ENCODE measurements around the gene ATP10B.

ATP10B gene

GRCh38 chr5:160692271-160692670, 159.7 kb downstream of the ATP10B start:
- Histone ChIP-seq H3K4me3 (ENCODE audit: low read depth, low read length) (no peak overlapping the region), H3K9me3 (ENCODE audit: control insufficient read depth, insufficient read depth, low read depth, low read length) (no peaks in the 10 kb centered on the region), H3K4me1 (ENCODE audit: control insufficient read depth, insufficient read depth, low read length) (no peaks in the 10 kb centered on the region), H3K27ac (ENCODE audit: extremely low read depth, low read depth, low read length) (no peak overlapping the region), H3K36me3 (ENCODE audit: control insufficient read depth in 2 of 2, insufficient read depth in 1 of 2, low read length in 2 of 2) (no peaks in the 10 kb centered on the region)
- ChIA-PET CTCF (no interaction called here), POLR2A (no interaction called here)
- no peak for TF ChIP-seq FEZF1 (tag by site-specific recombination; IDR thresholded peaks at IDR 0.05)
- no peak for TF ChIP-seq ZNF629 (tag by site-specific recombination; IDR thresholded peaks at IDR 0.05)
- TF ChIP-seq KLF8 (tag by site-specific recombination; IDR thresholded peaks at IDR 0.05): no peak
- TF ChIP-seq ZNF202 (tag by site-specific recombination; IDR thresholded peaks at IDR 0.05; ENCODE audit: borderline replicate concordance): no peak
- no peak for TF ChIP-seq ZBTB1 (tag by site-specific recombination; IDR thresholded peaks at IDR 0.05)
- no peak for TF ChIP-seq ZNF350 (tag by site-specific recombination; IDR thresholded peaks at IDR 0.05)
- TF ChIP-seq ZNF114 (tag by site-specific recombination; IDR thresholded peaks at IDR 0.05): no peak
- no peak for TF ChIP-seq ZEB2 (tag by site-specific recombination; IDR thresholded peaks at IDR 0.05)
- no peak for TF ChIP-seq MEIS1 (CRISPR knock-in tag; IDR thresholded peaks at IDR 0.05; ENCODE audit: borderline replicate concordance)
- no peak for TF ChIP-seq ZNF791 (tag by site-specific recombination; IDR thresholded peaks at IDR 0.05)
- no peak for TF ChIP-seq YY1 (tag by site-specific recombination; IDR thresholded peaks at IDR 0.05)

DNA sequence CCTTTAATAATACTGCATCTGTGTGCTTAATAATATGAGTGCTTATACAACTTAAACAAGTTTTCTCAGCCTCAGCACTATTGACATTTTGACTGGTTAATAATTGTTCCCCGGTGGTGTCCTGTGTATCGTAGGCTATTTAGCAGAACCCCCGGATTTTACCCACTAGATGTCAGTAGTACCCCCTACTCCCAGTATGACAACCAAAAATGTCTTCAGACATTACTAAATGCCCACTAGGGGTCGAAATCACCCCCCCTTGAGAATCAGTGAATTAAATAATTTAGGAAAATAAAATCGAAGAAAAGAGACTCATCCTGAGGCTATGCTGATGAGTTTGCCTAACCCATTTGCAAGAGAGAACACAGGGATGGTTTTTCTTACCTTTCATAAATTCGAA, 166.3 kb downstream of the ATP10B start:
- Histone ChIP-seq H3K27ac (ENCODE audit: extremely low read depth, low read depth, low read length) (no peak overlapping the region), H3K4me3 (ENCODE audit: low read depth, low read length) (no peak overlapping the region), H3K4me1 (ENCODE audit: control insufficient read depth, insufficient read depth, low read length) (no peaks in the 10 kb centered on the region), H3K36me3 (ENCODE audit: control insufficient read depth in 2 of 2, insufficient read depth in 1 of 2, low read length in 2 of 2) (no peaks in the 10 kb centered on the region), H3K9me3 (ENCODE audit: control insufficient read depth, insufficient read depth, low read depth, low read length) (no peaks in the 10 kb centered on the region)
- ChIA-PET POLR2A (no interaction called here), CTCF (interaction anchor here (0.6 kb wide), 2 partner anchors 14 to 744 kb away, joined by 3 read pairs; no protein-coding TSS in a partner anchor)
- TF ChIP-seq ZNF341 (tag by site-specific recombination; IDR thresholded peaks at IDR 0.05; ENCODE audit: low read depth) (no peak), ZNF654 (tag by site-specific recombination; IDR thresholded peaks at IDR 0.05; ENCODE audit: low read depth) (peak; percentile 9; the same call in 1 of the 2 replicates)

GRCh38 chr5:160685219-160685618, 166.8 kb downstream of the ATP10B start:
- Histone ChIP-seq H3K4me3 (ENCODE audit: low read depth, low read length) (no peak overlapping the region), H3K4me1 (ENCODE audit: control insufficient read depth, insufficient read depth, low read length) (no peaks in the 10 kb centered on the region), H3K36me3 (ENCODE audit: control insufficient read depth in 2 of 2, insufficient read depth in 1 of 2, low read length in 2 of 2) (no peaks in the 10 kb centered on the region), H3K9me3 (ENCODE audit: control insufficient read depth, insufficient read depth, low read depth, low read length) (no peaks in the 10 kb centered on the region), H3K27ac (ENCODE audit: extremely low read depth, low read depth, low read length) (no peak overlapping the region)
- CTCF ChIA-PET: interaction anchor here (0.6 kb wide), 2 partner anchors 14 to 745 kb away, joined by 3 read pairs; no protein-coding TSS in a partner anchor
- POLR2A ChIA-PET: no interaction called here
- TF ChIP-seq ZNF48 (tag by site-specific recombination; IDR thresholded peaks at IDR 0.05) (no peak), WT1 (tag by site-specific recombination; IDR thresholded peaks at IDR 0.05) (no peak), ZNF19 (tag by site-specific recombination; IDR thresholded peaks at IDR 0.05; ENCODE audit: low read depth) (no peak), KLF16 (tag by site-specific recombination; IDR thresholded peaks at IDR 0.05) (no peak), ZSCAN18 (tag by site-specific recombination; IDR thresholded peaks at IDR 0.05) (no peak), SETDB1 (IDR thresholded peaks at IDR 0.05; ENCODE audit: insufficient read length, low read length) (no peak), ZBTB48 (tag by site-specific recombination; IDR thresholded peaks at IDR 0.05) (no peak), ZNF292 (tag by site-specific recombination; IDR thresholded peaks at IDR 0.05; ENCODE audit: borderline replicate concordance, low read depth) (no peak), ZNF248 (tag by site-specific recombination; IDR thresholded peaks at IDR 0.05) (no peak), ZNF701 (tag by site-specific recombination; IDR thresholded peaks at IDR 0.05) (no peak), SCRT1 (tag by site-specific recombination; IDR thresholded peaks at IDR 0.05; ENCODE audit: borderline replicate concordance) (peak; percentile 72; the same call in 1 of the 2 replicates), ZNF571 (tag by site-specific recombination; IDR thresholded peaks at IDR 0.05) (no peak), REPIN1 (tag by site-specific recombination; IDR thresholded peaks at IDR 0.05; ENCODE audit: low read depth) (no peak), SCRT2 (tag by site-specific recombination; IDR thresholded peaks at IDR 0.05) (peak; percentile 52), ZNF354C (tag by site-specific recombination; IDR thresholded peaks at IDR 0.05; ENCODE audit: borderline replicate concordance, low read depth) (no peak), ZFP3 (tag by site-specific recombination; IDR thresholded peaks at IDR 0.05; ENCODE audit: low read depth) (no peak), ZNF692 (tag by site-specific recombination; IDR thresholded peaks at IDR 0.05) (no peak)

Data from HEK293 (cell line).